Neural cell (in vitro differentiated cells): ENCODE measurements around the gene RANGRF. TPM values are rescaled to one million over a fixed set of nuclear protein-coding genes. Genes with fewer than 3 reads are reported as not detected.

Experiments
- H2AFZ ChIP-seq: fragments of 200-600, 300-800 bp; sonication (generic), shearing (Covaris generic); 2 replicates; pipeline ENCODE4 v1.6.0; 2014; ENCODE audit warnings: low read depth, mild to moderate bottlenecking, antibody characterized with exemption, low read length, moderate library complexity
- H3F3A ChIP-seq: fragments of 200-600 bp; shearing (Covaris generic); 2 replicates; pipeline ENCODE4 v1.6.1; 2016; ENCODE audit warnings: mild to moderate bottlenecking, moderate library complexity, mixed read lengths, antibody characterized with exemption, low read length; ENCODE audit not compliant: insufficient read depth, poor library complexity, severe bottlenecking
- H3K27ac ChIP-seq: fragments of 200-600, 300-800 bp; sonication (generic), shearing (Covaris generic); 2 replicates; pipeline ENCODE4 v1.5.1; 2014; ENCODE audit warnings: mild to moderate bottlenecking, low read length, moderate library complexity
- H3K27me3 ChIP-seq: fragments of 300-800, 200-600 bp; sonication (generic), shearing (Covaris generic); 2 replicates; pipeline ENCODE4 v1.6.0; 2014; ENCODE audit warnings: mild to moderate bottlenecking, low read depth, low read length, moderate library complexity; ENCODE audit not compliant: insufficient read depth
- H3K36me3 ChIP-seq: fragments of 300-800, 200-600 bp; sonication (generic), shearing (Covaris generic); 2 replicates; pipeline ENCODE4 v1.5.1; 2014; ENCODE audit warnings: mild to moderate bottlenecking, antibody characterized with exemption, low read length, moderate library complexity; ENCODE audit not compliant: insufficient read depth
- H3K4me2 ChIP-seq: fragments of 300-800, 200-600 bp; sonication (generic), shearing (Covaris generic); 2 replicates; pipeline ENCODE4 v1.6.0; 2014; ENCODE audit warnings: mild to moderate bottlenecking, low read length
- H3K4me3 ChIP-seq: fragments of 300-800, 200-600 bp; sonication (generic), shearing (Covaris generic); 2 replicates; pipeline ENCODE4 v1.5.1; 2014; ENCODE audit warnings: mild to moderate bottlenecking, low read length, moderate library complexity
- H3K79me2 ChIP-seq: fragments of 200-600 bp; shearing (Covaris generic); replicated peaks from 2 replicates; pipeline ENCODE4 v1.6.0; 2014; ENCODE audit warnings: mild to moderate bottlenecking, low read length, moderate library complexity; ENCODE audit not compliant: insufficient read depth
- H3K9ac ChIP-seq: fragments of 300-800, 200-600 bp; sonication (generic), shearing (Covaris generic); 2 replicates; pipeline ENCODE4 v1.6.1; 2016; ENCODE audit warnings: mild to moderate bottlenecking, low read length, mixed read lengths
- H3K9me2 ChIP-seq: fragments of 200-600 bp; shearing (Covaris generic); 2 replicates; pipeline ENCODE4 v1.6.1; 2016; ENCODE audit warnings: mild to moderate bottlenecking, low read length, mixed read lengths; ENCODE audit not compliant: insufficient read depth
- H3K9me3 ChIP-seq: fragments of 200-600, 300-800 bp; sonication (generic), shearing (Covaris generic); 2 replicates; pipeline ENCODE4 v1.6.1; 2016; ENCODE audit warnings: mild to moderate bottlenecking, mixed run types, low read length, moderate library complexity, mixed read lengths
- H4K20me1 ChIP-seq: fragments of 200-600 bp; shearing (Covaris generic); 2 replicates; pipeline ENCODE4 v1.6.1; 2016; ENCODE audit warnings: mild to moderate bottlenecking, mixed run types; ENCODE audit not compliant: insufficient read depth
- EP300 ChIP-seq: fragments of 450-650 bp; conservative IDR thresholded peaks from 2 replicates; pipeline ENCODE4 v1.6.1; 2014; ENCODE audit warnings: antibody characterized with exemption, mild to moderate bottlenecking, moderate library complexity; ENCODE audit not compliant: poor library complexity, severe bottlenecking
- EZH2 ChIP-seq: fragments of 200-600, 300-800 bp; shearing (Covaris generic), sonication (generic); IDR thresholded peaks from 2 replicates; pipeline ENCODE4 v1.6.1; 2014; ENCODE audit warnings: antibody characterized with exemption, low read length, borderline replicate concordance, mild to moderate bottlenecking; ENCODE audit not compliant: insufficient read depth, poor library complexity, severe bottlenecking
- MXI1 ChIP-seq: fragments of 450-650 bp; conservative IDR thresholded peaks from 2 replicates; pipeline ENCODE4 v1.6.1; 2014; ENCODE audit warnings: antibody characterized with exemption, mild to moderate bottlenecking; ENCODE audit not compliant: poor library complexity, severe bottlenecking
- POLR2AphosphoS5 ChIP-seq: IDR thresholded peaks from 2 replicates; pipeline ENCODE4 v1.6.1; 2012
- RAD21 ChIP-seq: fragments of 450-650 bp; conservative IDR thresholded peaks from 2 replicates; pipeline ENCODE4 v1.6.1; 2014; ENCODE audit warnings: antibody characterized with exemption, mild to moderate bottlenecking, moderate library complexity
- SMC3 ChIP-seq: fragments of 450-650 bp; conservative IDR thresholded peaks from 2 replicates; pipeline ENCODE4 v1.6.1; 2014; ENCODE audit warnings: antibody characterized with exemption, mild to moderate bottlenecking, moderate library complexity; ENCODE audit not compliant: poor library complexity
- TAF1 ChIP-seq: IDR thresholded peaks from 2 replicates; pipeline ENCODE4 v1.6.1; 2012; ENCODE audit warnings: low read depth
- polyA plus RNA-seq: library from polyadenylated mRNA; depleted of rRNA; stranded (reverse); fragments of >200 nt; gene quantifications from 2 replicates; pipeline ENCODE4 v1.2.3, GENCODE V29; 2014
- TF ChIP-seq, protein P1 (sequence below): fragments of 450-650 bp; IDR thresholded peaks from 2 replicates; pipeline ENCODE4 v1.5.1; 2014; ENCODE audit warnings: antibody characterized with exemption, mild to moderate bottlenecking, moderate library complexity; ENCODE audit not compliant: poor library complexity, severe bottlenecking
- TF ChIP-seq, protein P2 (sequence below): IDR thresholded peaks from 2 replicates; pipeline ENCODE4 v1.6.1; 2012; ENCODE audit warnings: borderline replicate concordance

The RANGRF gene
- polyA plus RNA-seq, 1 donor from 2014 or later = 20.9 TPM

DNA sequence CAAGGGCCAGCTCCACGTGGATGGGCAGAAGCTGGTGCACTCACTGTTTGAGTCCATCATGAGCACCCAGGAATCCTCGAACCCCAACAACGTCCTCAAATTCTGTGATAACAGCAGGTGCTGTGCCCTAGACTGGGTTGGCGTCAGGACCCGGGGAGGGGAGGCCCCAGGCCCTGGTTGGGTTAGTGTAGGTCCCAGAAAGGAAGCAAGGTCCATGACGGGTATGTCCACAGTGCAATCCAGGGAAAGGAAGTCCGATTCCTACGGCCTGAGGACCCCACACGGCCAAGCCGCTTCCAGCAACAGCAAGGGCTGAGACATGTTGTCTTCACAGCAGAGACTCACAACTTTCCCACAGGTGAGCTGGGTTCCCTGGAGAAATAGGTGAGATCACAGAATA is 32.2 kb upstream of the RANGRF start:
- Histone ChIP-seq H3K36me3 (no peaks in the 10 kb centered on the region), H3K9ac (no peak overlapping the region), H3F3A (no peaks in the 10 kb centered on the region), H3K79me2 (no peaks in the 10 kb centered on the region), H3K27ac (no peak overlapping the region), H2AFZ (no peak overlapping the region), H3K4me2 (no peak overlapping the region), H4K20me1 (no peaks in the 10 kb centered on the region), H3K9me2 (no peaks in the 10 kb centered on the region), H3K9me3 (no peaks in the 10 kb centered on the region), H3K4me3 (no peak overlapping the region), H3K27me3 (no peaks in the 10 kb centered on the region)
- TF ChIP-seq, protein P1, sequence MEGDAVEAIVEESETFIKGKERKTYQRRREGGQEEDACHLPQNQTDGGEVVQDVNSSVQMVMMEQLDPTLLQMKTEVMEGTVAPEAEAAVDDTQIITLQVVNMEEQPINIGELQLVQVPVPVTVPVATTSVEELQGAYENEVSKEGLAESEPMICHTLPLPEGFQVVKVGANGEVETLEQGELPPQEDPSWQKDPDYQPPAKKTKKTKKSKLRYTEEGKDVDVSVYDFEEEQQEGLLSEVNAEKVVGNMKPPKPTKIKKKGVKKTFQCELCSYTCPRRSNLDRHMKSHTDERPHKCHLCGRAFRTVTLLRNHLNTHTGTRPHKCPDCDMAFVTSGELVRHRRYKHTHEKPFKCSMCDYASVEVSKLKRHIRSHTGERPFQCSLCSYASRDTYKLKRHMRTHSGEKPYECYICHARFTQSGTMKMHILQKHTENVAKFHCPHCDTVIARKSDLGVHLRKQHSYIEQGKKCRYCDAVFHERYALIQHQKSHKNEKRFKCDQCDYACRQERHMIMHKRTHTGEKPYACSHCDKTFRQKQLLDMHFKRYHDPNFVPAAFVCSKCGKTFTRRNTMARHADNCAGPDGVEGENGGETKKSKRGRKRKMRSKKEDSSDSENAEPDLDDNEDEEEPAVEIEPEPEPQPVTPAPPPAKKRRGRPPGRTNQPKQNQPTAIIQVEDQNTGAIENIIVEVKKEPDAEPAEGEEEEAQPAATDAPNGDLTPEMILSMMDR = no peak
- TF ChIP-seq RAD21 = no peak
- no peak for TF ChIP-seq EP300
- TF ChIP-seq SMC3 = no peak
- TF ChIP-seq, protein P2, sequence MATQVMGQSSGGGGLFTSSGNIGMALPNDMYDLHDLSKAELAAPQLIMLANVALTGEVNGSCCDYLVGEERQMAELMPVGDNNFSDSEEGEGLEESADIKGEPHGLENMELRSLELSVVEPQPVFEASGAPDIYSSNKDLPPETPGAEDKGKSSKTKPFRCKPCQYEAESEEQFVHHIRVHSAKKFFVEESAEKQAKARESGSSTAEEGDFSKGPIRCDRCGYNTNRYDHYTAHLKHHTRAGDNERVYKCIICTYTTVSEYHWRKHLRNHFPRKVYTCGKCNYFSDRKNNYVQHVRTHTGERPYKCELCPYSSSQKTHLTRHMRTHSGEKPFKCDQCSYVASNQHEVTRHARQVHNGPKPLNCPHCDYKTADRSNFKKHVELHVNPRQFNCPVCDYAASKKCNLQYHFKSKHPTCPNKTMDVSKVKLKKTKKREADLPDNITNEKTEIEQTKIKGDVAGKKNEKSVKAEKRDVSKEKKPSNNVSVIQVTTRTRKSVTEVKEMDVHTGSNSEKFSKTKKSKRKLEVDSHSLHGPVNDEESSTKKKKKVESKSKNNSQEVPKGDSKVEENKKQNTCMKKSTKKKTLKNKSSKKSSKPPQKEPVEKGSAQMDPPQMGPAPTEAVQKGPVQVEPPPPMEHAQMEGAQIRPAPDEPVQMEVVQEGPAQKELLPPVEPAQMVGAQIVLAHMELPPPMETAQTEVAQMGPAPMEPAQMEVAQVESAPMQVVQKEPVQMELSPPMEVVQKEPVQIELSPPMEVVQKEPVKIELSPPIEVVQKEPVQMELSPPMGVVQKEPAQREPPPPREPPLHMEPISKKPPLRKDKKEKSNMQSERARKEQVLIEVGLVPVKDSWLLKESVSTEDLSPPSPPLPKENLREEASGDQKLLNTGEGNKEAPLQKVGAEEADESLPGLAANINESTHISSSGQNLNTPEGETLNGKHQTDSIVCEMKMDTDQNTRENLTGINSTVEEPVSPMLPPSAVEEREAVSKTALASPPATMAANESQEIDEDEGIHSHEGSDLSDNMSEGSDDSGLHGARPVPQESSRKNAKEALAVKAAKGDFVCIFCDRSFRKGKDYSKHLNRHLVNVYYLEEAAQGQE = no peak
- no peak for TF ChIP-seq POLR2AphosphoS5
- TF ChIP-seq TAF1 = no peak
- TF ChIP-seq EZH2 = no peak
- TF ChIP-seq MXI1 = no peak

DNA sequence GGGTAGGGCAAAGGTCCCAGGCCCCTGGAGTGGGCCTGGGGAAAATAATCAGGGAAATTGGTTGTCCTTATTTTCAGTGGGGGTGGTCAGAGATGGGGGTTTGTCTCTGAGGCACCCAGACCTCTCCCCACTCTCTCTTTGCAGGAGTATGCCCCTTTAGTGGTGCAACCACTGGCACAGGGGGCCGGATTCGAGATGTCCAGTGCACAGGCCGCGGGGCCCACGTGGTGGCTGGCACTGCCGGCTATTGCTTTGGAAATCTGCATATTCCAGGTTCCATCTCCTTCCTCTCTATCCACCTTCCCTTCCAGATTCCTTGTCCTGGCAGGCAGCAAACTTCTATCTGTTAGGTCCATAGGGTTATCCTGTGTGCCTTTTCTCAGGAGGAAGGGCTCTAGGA is 31.8 kb upstream of the RANGRF start:
- Histone ChIP-seq H3K4me2 (no peak overlapping the region), H3K4me3 (no peak overlapping the region), H3K27ac (no peak overlapping the region), H3K9me2 (no peaks in the 10 kb centered on the region), H3K9me3 (no peaks in the 10 kb centered on the region), H3K9ac (no peak overlapping the region), H3K79me2 (no peaks in the 10 kb centered on the region), H4K20me1 (no peaks in the 10 kb centered on the region), H3K27me3 (no peaks in the 10 kb centered on the region), H3F3A (no peaks in the 10 kb centered on the region), H3K36me3 (no peaks in the 10 kb centered on the region), H2AFZ (no peak overlapping the region)
- TF ChIP-seq EP300 (no peak), SMC3 (no peak), POLR2AphosphoS5 (no peak)

DNA sequence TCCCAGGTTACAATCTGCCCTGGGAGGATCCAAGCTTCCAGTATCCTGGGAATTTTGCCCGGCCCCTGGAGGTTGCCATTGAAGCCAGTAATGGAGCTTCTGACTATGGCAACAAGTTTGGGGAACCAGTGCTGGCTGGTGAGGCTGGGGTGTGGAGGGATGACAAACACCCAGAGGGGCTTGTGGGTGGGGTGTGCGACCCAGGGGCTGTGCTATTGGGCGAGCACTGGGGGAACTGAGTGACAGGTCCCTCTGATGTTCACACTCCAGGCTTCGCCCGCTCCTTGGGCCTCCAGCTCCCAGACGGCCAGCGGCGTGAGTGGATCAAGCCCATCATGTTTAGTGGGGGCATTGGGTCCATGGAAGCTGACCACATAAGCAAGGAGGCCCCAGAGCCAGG is 30.7 kb upstream of the RANGRF start:
- H3K36me3 ChIP-seq = no peaks in the 10 kb centered on the region
- no peaks in the 10 kb centered on the region for H3F3A ChIP-seq
- H3K4me2 ChIP-seq = no peak overlapping the region
- TF ChIP-seq RAD21 (no peak), POLR2AphosphoS5 (no peak), SMC3 (no peak), EZH2 (no peak)
- TF ChIP-seq, protein P2 = no peak
- TF ChIP-seq, protein P1 = no peak
- H3K9ac ChIP-seq = no peak overlapping the region
- H4K20me1 ChIP-seq = no peaks in the 10 kb centered on the region
- no peak overlapping the region for H2AFZ ChIP-seq
- H3K27me3 ChIP-seq = no peaks in the 10 kb centered on the region
- H3K79me2 ChIP-seq = no peaks in the 10 kb centered on the region
- H3K27ac ChIP-seq = no peak overlapping the region
- no peak overlapping the region for H3K4me3 ChIP-seq
- no peaks in the 10 kb centered on the region for H3K9me3 ChIP-seq
- no peaks in the 10 kb centered on the region for H3K9me2 ChIP-seq
